Embryonic facial prominence (tissue), 1 donor: ENCODE measurements around the gene SLX4.
"Not testable (repeated sequence)": the region's sequence is repeated elsewhere in the genome, so short reads cannot be mapped to it uniquely, and the experiment has no call there.

Source experiments
- DNase-seq: peaks from one replicate; pipeline ENCODE4 v3.0.0-alpha.2; 2016; ENCODE audit errors: extremely low spot score

The SLX4 gene

GRCh38 chr16:3640632-3641501 is 29.5 kb upstream of the SLX4 start:
- DNase-seq, result no peak

- no peak for DNase-seq
Observed at GRCh38 chr16:3640207-3640606, 28.8 kb upstream of the SLX4 start.

- no peak for DNase-seq
Observed at GRCh38 chr16:3638916-3639644, 27.7 kb upstream of the SLX4 start.

GRCh38 chr16:3637371-3637923 is 26.0 kb upstream of the SLX4 start:
- no peak for DNase-seq

- no peak for DNase-seq
Observed at GRCh38 chr16:3625911-3626732, 14.7 kb upstream of the SLX4 start.

- no peak for DNase-seq
Observed at GRCh38 chr16:3625331-3625730, 13.9 kb upstream of the SLX4 start.

- no peak for DNase-seq
Observed at GRCh38 chr16:3623642-3624041, 12.2 kb upstream of the SLX4 start.

GRCh38 chr16:3618769-3619141 is 7.3 kb upstream of the SLX4 start:
- DNase-seq, result no peak

- no peak for DNase-seq
Observed at GRCh38 chr16:3612510-3613466, 1.4 kb upstream of the SLX4 start.

- DNase-seq, result no peak
Observed at GRCh38 chr16:3610698-3611145, 684 bp downstream of the SLX4 start.

GRCh38 chr16:3609895-3610697 is 1.3 kb downstream of the SLX4 start:
- no peak for DNase-seq

- not testable (repeated sequence) for DNase-seq
Observed at GRCh38 chr16:3608976-3609375, 2.4 kb downstream of the SLX4 start.

- DNase-seq, result no peak
Observed at GRCh38 chr16:3608069-3608468, 3.3 kb downstream of the SLX4 start.

GRCh38 chr16:3607634-3608033 is 3.8 kb downstream of the SLX4 start:
- no peak for DNase-seq

GRCh38 chr16:3607161-3607560 is 4.2 kb downstream of the SLX4 start:
- DNase-seq, result no peak

GRCh38 chr16:3606441-3606840 is 5.0 kb downstream of the SLX4 start:
- DNase-seq, result no peak

- DNase-seq, result no peak
Observed at GRCh38 chr16:3602320-3602653, 9.1 kb downstream of the SLX4 start.

GRCh38 chr16:3601614-3602319 is 9.6 kb downstream of the SLX4 start:
- no peak for DNase-seq

GRCh38 chr16:3599922-3600321 is 11.5 kb downstream of the SLX4 start:
- no peak for DNase-seq
